Stimulated activated CD8-positive, alpha-beta memory T cell treated with anti-CD3 and anti-CD28 coated beads, Interleukin-2, amount 100 ng/mL, for 48 hours (primary cell): ENCODE data around the gene PHLDB3.

Experiments used
- DNase-seq, 2 donors: peaks; one replicate each; pipeline ENCODE4 v3.0.0-alpha.2; 2020; ENCODE audit warnings: low read depth in 2 of 2

PHLDB3 gene

DNA sequence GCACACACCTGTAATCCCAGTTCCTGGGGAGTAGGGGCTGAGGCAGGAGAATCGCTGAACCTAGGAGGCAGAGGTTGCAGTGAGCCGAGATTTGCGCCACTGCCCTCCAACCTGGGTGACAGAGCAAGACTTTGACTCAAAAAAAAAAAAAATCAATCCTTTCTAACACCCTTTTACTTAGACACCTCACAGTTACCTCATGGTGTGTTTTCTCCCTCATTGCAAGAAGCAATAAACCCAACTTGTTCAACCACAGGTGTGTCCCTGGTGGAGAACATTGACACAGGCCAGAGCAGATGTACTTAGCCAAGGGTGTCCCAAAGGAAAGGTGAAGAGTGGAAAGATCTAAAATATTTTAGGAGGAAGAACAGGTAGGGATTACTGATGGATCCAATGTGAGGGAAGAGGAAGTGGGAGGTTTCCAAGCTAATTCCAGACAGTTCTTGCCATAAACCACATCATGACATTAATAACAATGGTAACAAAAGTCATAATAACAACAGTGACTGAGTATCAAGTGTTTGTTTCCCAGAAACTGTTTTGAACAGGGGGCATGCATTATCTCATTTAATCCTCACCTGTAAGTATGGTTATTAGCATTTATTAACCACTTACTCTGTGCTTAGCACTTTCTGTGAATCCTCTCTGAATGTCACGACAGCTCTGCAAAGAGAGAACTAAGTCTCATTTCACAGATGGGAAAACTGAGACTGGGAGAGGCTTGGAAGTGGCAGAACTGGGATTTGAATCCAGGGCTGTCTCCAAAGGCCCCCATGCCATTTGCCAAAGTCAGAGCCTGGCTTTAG is 36.0 kb downstream of the PHLDB3 start:
- no peak for DNase-seq

DNA sequence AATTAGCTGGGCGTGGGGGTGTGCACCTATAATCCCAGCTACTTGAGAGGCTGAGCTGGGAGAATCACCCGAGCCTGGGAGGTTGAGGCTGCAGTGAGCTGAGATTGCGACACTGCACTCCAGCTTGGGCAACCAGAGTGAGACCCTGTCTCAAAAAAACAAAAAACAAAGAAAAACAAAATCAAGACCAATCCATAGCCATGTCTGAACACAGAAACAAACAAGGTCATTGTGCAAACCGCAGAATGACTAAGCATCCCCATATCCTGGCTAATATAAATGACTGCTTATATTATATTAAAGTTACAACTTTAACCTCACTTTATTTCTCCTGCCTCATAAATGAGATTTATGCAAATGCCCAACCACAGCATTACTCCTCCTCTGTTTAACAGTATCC is 36.8 kb downstream of the PHLDB3 start:
- no peak for DNase-seq

DNA sequence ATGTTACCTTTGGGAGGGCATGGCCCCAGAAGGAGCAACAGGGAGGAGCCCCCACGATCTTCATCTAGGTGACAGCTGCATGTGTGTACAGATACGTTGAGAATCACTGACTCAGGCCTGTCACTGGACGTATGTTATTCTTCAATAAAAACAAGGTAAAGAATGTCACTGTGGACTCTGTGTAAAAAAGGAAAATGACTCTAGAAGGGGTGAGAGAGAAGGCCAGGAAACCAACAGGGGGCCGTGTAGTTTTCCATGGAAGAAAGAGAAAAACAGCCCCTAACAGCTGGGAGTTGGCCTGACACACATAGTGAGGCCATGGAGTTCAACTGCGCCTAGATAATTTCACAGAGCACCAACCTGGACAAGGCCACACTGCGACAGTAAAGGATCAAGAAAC is 37.3 kb downstream of the PHLDB3 start:
- DNase-seq = no peak

DNA sequence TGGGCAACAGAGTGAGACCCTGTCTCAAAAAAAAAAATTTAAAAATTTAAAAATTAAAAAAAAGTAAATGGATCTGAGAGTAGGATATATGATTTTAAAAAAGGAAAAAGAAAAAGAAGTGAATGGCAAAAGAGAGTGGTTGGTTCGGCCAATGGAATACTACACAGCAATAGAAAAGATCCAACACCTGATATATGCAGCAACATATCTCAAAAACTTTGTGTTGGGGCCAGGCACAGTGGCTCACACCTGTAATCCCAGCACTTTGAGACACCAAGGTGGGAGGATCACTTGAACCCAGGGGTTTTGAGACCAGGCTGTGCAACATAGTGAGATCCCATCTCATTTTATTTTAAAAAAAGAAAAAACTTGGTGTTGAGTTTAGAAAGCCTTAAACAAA is 37.8 kb downstream of the PHLDB3 start:
- no peak for DNase-seq

DNA sequence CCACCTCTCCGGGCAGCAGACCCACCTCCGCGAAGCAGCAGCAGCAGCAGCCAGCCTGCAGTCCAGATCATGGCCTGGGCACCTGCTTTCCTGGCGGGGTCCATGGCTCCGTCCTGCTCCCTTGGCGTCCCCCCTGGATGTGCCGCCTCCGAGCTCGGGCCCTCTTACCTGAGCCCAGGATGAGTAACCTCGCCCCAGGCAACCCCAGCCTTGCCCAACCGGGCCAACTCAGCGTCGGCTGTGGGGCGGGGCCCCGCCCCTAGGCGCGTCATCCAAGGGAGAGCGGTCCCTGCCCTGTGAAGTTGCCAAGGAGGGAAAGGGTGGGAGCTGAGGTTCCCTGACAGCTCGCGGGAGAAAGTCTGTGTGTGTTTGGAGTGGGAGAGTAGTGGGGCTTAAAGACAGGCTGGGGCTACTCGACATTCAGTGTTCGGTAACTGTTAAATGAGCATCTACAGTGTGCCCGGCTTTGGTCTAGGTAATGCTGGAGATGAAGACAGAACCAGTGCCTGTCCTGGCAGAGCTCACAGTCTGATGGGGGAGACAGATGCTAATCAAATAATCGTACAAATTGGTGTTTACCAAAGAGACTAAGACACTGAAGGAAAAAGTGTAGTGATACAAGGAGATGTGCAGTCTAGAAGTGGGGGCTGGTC is 39.0 kb downstream of the PHLDB3 start, which contains the start of gene LYPD3:
TSS of gene LYPD3 (minus strand) at position 141 of the 653 bp plus-strand sequence. CDS start at position 104, 37 bp downstream.
- DNase-seq = no peak

DNA sequence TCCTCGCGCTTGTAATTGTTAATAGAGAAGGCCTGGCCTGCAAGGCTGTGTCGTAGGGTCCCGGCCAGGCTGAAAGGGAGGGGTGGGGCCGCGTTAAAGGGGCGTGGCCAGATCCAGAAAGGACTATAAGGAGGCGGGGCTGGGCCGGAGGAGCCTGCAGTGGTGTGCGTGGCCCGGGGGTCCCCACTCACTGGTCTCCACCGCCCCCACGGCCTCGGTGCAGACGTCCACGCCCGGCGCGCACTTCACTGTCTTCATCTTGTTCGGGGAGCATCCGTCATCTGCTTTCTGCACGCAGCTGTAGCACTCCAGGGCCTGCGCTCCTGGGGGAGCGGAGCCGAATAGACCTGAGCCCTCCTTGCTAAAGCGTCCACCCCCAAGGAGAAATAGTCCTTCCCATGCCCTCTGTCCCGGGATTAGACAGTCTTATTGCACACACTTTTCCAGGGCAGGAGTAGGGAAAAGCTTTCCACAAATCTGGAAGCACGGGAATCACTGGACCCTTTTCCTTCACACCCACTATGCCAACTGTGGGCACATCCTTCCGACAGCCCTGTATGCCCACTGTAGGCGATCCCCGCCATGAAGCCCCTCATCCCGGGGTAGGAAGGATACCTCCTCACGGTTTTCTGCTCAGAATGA is 40.3 kb downstream of the PHLDB3 start:
- DNase-seq = peak; percentile 69 to 73

DNA sequence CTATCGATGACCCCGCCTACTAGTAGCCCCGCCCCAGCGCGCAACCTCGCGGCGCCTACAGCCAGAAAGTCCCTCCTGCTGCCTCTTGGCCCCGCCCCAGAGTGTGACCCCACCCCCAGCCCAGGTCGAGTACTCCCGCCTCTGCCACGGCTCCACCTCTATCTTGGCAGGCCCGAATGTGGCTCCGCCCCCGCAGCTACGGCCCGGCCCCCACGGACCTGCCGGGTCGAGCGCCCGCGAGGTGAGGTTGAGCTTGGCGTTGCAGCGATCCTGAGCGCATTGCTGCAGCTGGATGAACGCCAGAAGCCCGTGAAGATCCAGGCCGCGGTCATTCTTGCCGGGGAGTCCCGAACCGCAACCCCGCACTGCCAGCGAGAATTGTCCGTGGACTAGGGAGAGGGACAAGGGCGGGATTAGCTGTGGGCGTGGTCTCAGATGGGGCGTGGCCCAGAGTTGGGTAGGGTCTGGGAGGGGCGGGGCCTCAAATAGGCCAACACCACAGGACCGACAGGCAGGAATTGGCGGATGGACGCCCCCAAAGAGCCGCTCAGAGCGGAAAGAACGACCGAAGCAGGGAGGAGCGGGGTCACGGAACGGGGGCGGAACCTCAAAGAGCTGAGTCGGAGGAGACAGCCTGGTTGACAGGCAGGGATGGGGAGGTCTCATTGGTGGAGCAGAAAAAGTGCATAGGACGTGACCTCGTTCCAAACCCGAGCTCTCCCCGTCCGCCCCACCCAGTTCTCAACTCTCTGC is 41.0 kb downstream of the PHLDB3 start:
- DNase-seq = peak; percentile 98 to 100

DNA sequence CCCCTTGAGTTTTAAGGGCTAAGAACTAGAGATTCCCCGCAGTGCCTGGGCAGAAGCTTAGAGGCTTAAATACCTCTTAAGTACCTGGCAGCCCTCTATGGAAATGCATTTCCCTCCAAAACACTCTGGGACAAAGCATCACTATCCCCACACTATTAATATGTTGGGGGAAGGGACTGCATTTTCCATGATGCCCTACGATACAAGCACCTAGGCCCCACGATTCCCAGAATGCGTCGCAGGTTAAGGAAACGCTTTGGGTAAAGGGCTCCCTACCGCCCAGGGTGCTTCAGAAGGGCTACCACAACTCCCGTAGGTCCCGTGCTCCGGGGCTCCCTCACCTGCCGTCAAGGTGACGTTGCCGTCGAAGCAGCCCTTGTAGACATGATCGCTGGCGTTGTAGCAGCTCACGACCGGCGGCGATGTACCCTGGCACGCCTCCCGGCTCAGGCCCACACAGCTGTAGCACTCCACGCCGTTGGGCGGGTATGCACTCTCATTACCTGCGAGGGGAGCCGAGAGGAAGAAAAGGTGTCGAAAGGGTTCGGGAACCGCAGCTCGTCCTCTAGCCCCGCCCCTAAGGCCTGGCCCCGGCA is 41.7 kb downstream of the PHLDB3 start:
- DNase-seq = no peak

DNA sequence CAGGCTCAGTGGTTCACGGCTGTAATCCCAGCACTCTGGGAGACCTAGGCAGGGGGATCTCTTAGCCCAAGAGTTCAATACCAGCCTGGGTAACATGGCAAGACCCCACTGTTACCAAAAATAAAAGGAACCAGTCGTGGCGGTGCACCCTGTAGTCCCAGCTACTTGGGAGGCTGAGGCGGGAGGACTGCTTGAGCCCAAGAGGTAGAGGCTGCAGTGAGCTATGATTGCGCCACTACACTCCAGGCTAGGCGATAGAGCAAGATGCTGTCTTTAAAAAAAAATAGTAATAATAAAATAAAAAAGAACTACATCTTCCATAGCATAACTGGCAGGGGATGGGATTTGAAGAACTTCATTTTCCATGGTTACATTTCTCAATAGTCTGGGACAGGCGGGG is 42.2 kb downstream of the PHLDB3 start:
- DNase-seq = no peak

DNA sequence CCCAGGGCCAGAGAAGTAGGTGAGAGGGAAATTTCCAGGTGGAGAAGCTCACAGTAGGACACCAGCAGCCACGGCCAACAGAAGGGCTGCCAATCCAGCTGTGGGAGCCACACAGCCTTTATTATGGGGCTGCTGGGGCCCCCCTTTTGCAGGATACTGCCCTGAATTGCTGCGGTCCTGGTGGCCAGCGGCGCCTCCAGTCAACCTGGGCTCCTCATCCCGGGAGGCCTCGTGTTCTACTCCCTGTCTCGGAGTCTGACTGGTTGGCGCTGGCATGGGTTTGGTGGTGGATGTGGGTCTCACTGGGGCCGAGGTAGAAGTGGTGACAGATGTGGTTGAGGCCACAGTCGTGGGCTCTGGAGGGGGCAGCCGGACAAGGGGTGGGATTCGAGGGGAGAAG is 43.2 kb downstream of the PHLDB3 start:
- DNase-seq = no peak

DNA sequence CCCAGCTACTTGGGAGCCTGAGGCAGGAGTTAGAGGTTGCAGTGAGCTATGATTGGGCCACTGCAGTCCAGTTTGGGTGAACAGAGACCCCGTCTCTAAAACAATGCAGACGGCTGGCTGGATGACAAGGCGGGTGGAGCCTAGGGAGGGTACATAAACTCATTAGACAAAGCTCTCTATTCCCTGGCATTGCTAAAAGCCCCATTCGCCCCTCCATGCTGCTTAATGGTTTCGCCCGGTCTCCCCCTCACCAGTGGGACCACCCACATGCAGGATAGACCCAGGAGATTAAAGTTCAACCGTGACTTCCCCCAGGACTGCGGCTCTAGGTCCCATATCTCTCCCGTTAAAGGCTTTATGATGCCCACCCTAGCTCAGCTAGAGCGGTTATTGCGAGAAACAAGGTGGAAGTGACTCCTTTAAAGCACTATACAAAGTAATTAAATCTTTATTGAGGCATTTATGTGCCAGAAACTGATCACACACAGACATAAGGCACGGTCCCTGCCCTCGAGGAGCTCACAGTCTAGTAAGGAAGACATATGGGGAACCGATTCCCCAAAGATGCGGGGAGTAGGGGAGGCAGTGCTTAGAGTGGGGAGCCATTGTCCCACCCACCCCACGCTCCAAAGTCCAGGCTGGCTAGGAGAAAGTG is 44.1 kb downstream of the PHLDB3 start:
- no peak for DNase-seq

DNA sequence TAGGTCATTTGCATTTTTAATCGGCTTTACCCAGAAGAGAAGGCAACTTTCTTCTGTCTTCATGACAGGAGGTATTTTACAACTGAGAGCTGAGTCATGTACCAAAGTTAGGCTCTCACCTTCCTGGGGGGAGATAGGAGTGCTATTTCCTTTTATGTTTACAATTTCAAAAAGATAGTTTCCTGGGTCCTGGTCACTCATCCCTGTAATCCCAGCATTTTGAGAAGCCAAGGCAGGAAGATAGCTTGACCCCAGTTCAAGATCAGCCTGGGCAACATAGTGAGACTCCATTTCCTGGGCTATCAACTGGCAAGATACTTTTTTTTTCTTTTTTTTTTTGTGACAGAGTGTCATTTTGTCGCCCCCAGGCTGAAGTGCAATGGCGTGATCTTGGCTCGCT is 46.7 kb downstream of the PHLDB3 start:
- no peak for DNase-seq

DNA sequence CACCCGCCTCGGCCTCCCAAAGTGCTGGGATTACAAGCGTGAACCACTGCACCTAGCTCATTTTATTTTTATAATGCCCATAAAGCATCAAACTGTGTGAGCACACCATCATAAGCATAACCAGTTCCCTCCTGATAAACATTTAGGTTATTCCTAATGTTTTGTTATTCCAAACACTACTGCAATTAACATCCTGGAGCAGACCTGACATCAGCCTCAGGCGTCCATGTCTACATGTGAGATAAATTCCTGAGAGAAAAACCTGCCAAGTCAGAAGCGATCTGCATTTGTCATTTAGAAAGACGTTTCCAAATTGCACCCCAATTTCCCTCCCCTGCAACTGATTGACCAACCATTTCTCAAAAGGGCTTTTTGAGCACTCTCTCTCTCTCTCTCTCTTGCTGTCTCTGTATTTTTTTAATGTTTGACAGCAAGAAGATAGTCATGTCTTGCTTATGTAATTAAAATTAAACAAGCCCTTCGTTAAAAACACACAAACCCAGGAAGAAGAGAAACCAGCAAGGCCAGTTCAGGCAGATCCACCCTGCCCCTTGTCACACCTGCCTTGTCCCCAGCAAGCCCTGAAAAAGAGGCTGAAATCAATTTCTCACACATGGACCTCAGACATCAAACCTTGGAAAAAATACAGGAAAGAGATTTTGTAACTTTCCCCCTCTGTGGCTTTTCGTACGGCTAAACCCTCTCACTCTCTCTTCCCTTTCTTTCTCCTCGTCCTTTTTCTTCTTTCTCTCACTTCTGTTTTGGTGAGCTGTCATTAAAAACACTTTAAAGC is 49.0 kb downstream of the PHLDB3 start:
- DNase-seq = no peak

DNA sequence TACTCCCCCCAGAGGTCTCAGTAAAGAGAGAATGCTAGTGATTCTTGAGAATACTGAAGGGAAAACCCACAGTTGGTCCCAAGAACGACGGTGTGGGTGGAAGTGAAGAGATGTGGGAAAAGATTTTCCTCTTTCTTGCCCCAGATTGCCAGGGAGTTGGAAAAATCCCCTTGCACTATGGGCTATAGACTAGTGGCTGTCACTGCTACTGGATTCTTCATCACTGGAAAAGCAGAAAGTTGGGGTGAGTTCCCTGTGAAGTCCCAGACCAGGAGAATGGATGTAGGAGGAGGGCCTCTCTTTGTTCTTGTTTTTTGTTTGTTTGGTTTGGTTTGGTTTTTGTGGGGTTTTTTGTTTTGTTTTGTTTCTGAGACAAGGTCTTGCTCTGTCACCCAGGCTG is 50.5 kb downstream of the PHLDB3 start:
- DNase-seq = no peak

DNA sequence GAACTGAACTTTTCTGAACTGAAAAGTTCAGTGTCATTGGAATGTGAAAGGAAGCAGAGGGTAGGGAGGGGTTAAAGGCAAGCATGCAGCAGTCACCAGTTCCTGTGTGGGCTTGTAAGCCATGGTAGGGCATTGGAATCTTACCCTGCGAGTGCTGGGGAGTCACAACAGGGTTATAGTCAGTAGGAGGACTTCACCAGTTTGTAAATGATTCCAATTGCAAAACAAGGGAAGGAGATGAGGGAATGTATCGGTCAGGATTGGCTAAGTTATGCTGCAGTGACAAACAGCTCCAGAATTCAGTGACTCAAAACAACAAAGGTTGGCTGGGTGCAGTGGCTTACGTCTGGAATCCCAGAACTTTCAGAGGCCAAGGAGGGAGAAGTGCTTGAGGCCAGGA is 52.0 kb downstream of the PHLDB3 start:
- no peak for DNase-seq

DNA sequence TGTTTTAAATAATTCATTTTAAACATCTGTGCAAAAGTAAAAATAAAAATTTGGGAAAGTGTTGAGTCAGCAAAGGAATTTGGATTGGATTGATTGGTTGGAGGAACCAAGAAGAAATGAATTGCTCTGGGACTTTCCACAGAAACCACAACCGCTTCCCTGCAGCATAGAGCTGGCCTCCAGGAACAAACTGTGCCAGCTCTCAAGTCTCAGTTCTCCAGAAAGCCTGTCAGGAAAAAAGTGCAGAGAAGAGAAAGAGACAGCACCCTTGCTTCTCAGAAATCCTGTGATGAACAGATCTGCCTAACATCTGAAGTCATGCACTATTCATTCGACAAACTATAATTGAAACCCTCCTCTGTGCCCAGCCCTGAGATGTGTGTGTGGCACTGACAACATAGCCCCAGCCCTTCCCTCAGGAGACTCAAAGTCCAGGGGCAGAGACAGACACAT is 54.0 kb downstream of the PHLDB3 start:
- DNase-seq = no peak

DNA sequence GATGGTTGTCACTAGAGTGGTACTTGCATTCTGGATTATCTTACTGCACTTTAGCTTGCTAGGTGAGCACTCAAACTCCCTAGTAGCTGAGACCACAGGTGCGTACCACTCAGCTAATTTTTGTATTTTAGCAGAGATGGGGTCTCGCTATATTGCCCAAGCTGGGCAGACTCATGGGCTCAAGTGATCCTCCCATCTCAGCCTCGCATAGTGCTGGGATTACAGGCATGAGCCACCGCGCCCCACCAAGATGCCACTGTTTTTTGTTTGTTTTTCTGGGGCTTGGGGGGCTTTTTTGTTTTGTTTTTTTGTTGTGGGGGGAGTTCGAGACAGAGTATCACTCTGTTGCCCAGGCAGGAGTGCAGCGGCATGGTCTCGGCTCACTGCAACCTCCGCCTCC is 56.9 kb downstream of the PHLDB3 start:
- DNase-seq = no peak

DNA sequence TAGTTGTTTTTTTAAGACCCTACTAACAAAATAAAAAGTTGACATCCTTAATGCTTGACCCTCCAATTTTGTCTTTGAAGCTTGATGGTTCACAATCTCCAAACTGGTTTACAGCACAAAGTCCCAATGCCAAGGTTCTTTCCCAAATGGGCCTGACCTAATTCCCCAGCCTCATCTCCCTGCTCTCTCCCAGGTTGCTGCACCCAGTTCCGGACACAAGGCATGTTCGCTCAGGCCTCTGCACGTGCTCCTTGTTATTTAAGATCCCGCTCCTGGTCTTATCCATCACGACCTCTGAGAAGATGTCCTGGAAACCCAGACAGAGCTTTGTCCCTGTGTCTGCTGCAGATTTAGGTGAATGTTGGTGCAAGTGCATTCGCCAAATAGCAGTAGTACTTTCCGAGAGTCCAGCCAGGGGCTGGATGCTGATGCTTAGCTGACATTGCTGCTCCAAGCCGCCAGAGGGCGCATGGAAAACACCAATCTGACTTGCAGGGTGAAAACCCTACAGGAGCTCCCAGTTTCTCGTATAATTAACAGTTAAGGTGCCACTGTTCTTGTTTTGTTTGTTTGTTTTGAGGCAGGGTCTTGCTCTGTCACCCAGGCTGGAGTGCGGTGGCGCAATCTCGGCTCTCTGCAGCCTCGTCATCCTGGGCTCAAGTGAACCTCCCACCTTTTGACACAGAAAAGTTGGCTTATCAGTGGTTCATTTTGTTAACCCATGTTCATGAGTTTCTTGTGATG is 57.6 kb downstream of the PHLDB3 start:
- DNase-seq = peak; percentile 51 to 65

DNA sequence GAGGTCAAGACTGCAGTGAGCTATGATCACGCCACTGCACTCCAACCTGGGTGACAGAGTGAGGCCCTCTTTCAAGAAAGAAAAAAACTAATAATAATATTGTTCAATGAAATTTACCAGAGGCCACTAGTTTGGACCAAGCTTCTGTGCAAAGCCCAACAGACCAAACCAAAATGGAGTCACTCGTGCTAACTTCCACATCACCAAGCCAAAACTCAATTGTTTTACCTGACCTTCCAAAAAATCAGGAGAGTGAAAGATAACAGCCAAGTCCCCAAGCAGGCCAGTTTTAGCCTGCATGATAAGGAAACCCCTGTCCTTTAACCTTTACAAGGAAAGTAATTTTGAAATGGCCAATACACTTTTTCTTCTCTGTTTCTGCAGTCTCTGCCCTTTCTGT is 59.1 kb downstream of the PHLDB3 start:
- no peak for DNase-seq
